ENCODE results near the gene CLASP1. TPM values are rescaled to one million over a fixed set of nuclear protein-coding genes. Genes with fewer than 3 reads are reported as not detected.

Gene CLASP1
- total and polyA plus RNA-seq, 7 donors = 2.4 to 117 (median 53.9) TPM

GRCh38 chr2:121577381-121577780 lies 71.9 kb downstream of the CLASP1 start:
- 85 to 86% methylated on average over 1 of the region's 1 CpG for WGBS, 2 donors
- intact Hi-C loops (cut with DNase I) = no loop called here
- DNase-seq = no peak

GRCh38 chr2:121576263-121576662 lies 73.0 kb downstream of the CLASP1 start:
- no peaks in the 10 kb centered on the region for H3K27me3 ChIP-seq
- WGBS, 2 donors = 63 to 89% methylated on average over 1 of the region's 1 CpG
- intact Hi-C loops (cut with DNase I) = no loop called here
- H3K36me3 ChIP-seq = no peaks in the 10 kb centered on the region
- DNase-seq = no peak
- no peak overlapping the region for H3K4me3 ChIP-seq
- H3K27ac ChIP-seq = no peak overlapping the region
- H3K9me3 ChIP-seq = no peaks in the 10 kb centered on the region
- H3K4me1 ChIP-seq = peaks cover 0 to 16% (median 11%) of the 10 kb centered on the region in 4 donors
- no peak for TF ChIP-seq POLR2AphosphoS5 (IDR thresholded peaks at IDR 0.05)
- TF ChIP-seq POLR2A (IDR thresholded peaks at IDR 0.05) = no peak
- no peak for TF ChIP-seq CTCF (IDR thresholded peaks at IDR 0.05)

More at GRCh38 chr2:121577381-121577780, 71.9 kb downstream of the CLASP1 start:
- no peaks in the 10 kb centered on the region for H3K9me3 ChIP-seq
- no peaks in the 10 kb centered on the region for H3K27me3 ChIP-seq
- H3K36me3 ChIP-seq = no peaks in the 10 kb centered on the region
- H3K27ac ChIP-seq = no peak overlapping the region
- TF ChIP-seq CTCF (IDR thresholded peaks at IDR 0.05) (no peak), POLR2AphosphoS5 (IDR thresholded peaks at IDR 0.05) (no peak), POLR2A (IDR thresholded peaks at IDR 0.05) (no peak), EP300 (IDR thresholded peaks at IDR 0.05) (no peak)
- H3K4me3 ChIP-seq = no peak overlapping the region
- peaks cover 0 to 16% (median 11%) of the 10 kb centered on the region in 4 donors for H3K4me1 ChIP-seq

GRCh38 chr2:121575800-121576199 lies 73.5 kb downstream of the CLASP1 start:
- 97 to 98% methylated on average over 3 of the region's 3 CpGs for WGBS, 2 donors
- intact Hi-C loops (cut with DNase I) = no loop called here
- no peaks in the 10 kb centered on the region for H3K36me3 ChIP-seq
- DNase-seq = no peak
- TF ChIP-seq CTCF (IDR thresholded peaks at IDR 0.05) (no peak), POLR2AphosphoS5 (IDR thresholded peaks at IDR 0.05) (no peak), POLR2A (IDR thresholded peaks at IDR 0.05) (no peak), EP300 (IDR thresholded peaks at IDR 0.05) (no peak)
- H3K27me3 ChIP-seq = no peaks in the 10 kb centered on the region
- no peak overlapping the region for H3K4me3 ChIP-seq
- no peak overlapping the region for H3K27ac ChIP-seq
- peaks cover 0 to 14% (median 9%) of the 10 kb centered on the region in 4 donors for H3K4me1 ChIP-seq
- no peaks in the 10 kb centered on the region for H3K9me3 ChIP-seq

GRCh38 chr2:121570667-121571055 lies 78.6 kb downstream of the CLASP1 start:
- Histone ChIP-seq H3K4me3 (no peak overlapping the region), H3K9me3 (no peaks in the 10 kb centered on the region), H3K27me3 (no peaks in the 10 kb centered on the region), H3K4me1 (peaks cover 0 to 30% (median 18%) of the 10 kb centered on the region in 4 donors), H3K27ac (no peak overlapping the region), H3K36me3 (no peaks in the 10 kb centered on the region)
- intact Hi-C loops (cut with DNase I) = no loop called here
- DNase-seq = no peak
- 81 to 86% methylated on average over 2 of the region's 2 CpGs for WGBS, 2 donors
- no peak for TF ChIP-seq EP300 (IDR thresholded peaks at IDR 0.05)
- TF ChIP-seq POLR2AphosphoS5 (IDR thresholded peaks at IDR 0.05) = no peak
- no peak for TF ChIP-seq CTCF (IDR thresholded peaks at IDR 0.05)
- TF ChIP-seq POLR2A (IDR thresholded peaks at IDR 0.05) = no peak

GRCh38 chr2:121570036-121570666 lies 79.1 kb downstream of the CLASP1 start:
- Histone ChIP-seq H3K9me3 (no peaks in the 10 kb centered on the region), H3K4me1 (peaks cover 0 to 34% (median 22%) of the 10 kb centered on the region in 4 donors), H3K27ac (no peak overlapping the region), H3K36me3 (no peaks in the 10 kb centered on the region), H3K4me3 (no peak overlapping the region), H3K27me3 (no peaks in the 10 kb centered on the region)
- TF ChIP-seq CTCF (IDR thresholded peaks at IDR 0.05) = no peak
- no peak for TF ChIP-seq EP300 (IDR thresholded peaks at IDR 0.05)
- no peak for TF ChIP-seq POLR2AphosphoS5 (IDR thresholded peaks at IDR 0.05)
- TF ChIP-seq POLR2A (IDR thresholded peaks at IDR 0.05) = no peak
- no peak for DNase-seq
- 61 to 78% methylated on average over 2 of the region's 2 CpGs for WGBS, 2 donors
- intact Hi-C loops (cut with DNase I) = no loop called here

Data from sigmoid colon (tissue), 7 donors.